Activated CD4-positive, alpha-beta T cell treated with anti-CD3 and anti-CD28 coated beads, Interleukin-2, amount 50 U/mL, for 24 hours (primary cell): ENCODE data around the gene RASIP1.
"Not testable (repeated sequence)": the region's sequence is repeated elsewhere in the genome, so short reads cannot be mapped to it uniquely, and the experiment has no call there.

Experiments used
- DNase-seq, 2 donors: peaks; one replicate each; pipeline ENCODE4 v3.0.0-alpha.2; 2020; ENCODE audit warnings: low read depth in 1 of 2, low spot score in 1 of 2

Gene RASIP1

GRCh38 chr19:48740164-48740972 lies at the start of gene RASIP1:
RASIP1 (minus strand) TSS chr19:48740610; CDS start chr19:48740282, 328 bp downstream.
- DNase-seq: no peak

GRCh38 chr19:48787331-48787730 lies 46.9 kb upstream of the RASIP1 start:
- not testable (repeated sequence) for DNase-seq

- not testable (repeated sequence) for DNase-seq
These were observed 46.0 kb upstream of the RASIP1 start for GRCh38 chr19:48786422-48786821.

GRCh38 chr19:48784527-48784926 lies 44.1 kb upstream of the RASIP1 start:
- DNase-seq: no peak

- no peak for DNase-seq
These were observed 40.4 kb upstream of the RASIP1 start for GRCh38 chr19:48780631-48781391.

GRCh38 chr19:48779636-48780035 lies 39.2 kb upstream of the RASIP1 start:
- no peak for DNase-seq

GRCh38 chr19:48777720-48778119 lies 37.3 kb upstream of the RASIP1 start:
- DNase-seq: no peak

- DNase-seq: no peak
These were observed 36.7 kb upstream of the RASIP1 start for GRCh38 chr19:48777139-48777538.

GRCh38 chr19:48772503-48772953 lies 32.1 kb upstream of the RASIP1 start:
- DNase-seq: no peak

GRCh38 chr19:48770734-48771472 lies 30.5 kb upstream of the RASIP1 start:
- DNase-seq: no peak

- DNase-seq: no peak
These were observed 29.9 kb upstream of the RASIP1 start for GRCh38 chr19:48770266-48770665.

GRCh38 chr19:48768994-48769713 lies 28.7 kb upstream of the RASIP1 start:
- DNase-seq: no peak

GRCh38 chr19:48768171-48768753 lies 27.9 kb upstream of the RASIP1 start:
- DNase-seq: not testable (repeated sequence)

GRCh38 chr19:48765816-48766215 lies 25.4 kb upstream of the RASIP1 start:
- DNase-seq: not testable (repeated sequence)

GRCh38 chr19:48760504-48761205 lies 20.2 kb upstream of the RASIP1 start:
- no peak for DNase-seq

GRCh38 chr19:48757741-48758144 lies 17.3 kb upstream of the RASIP1 start:
- DNase-seq: no peak

GRCh38 chr19:48757089-48757675 lies 16.8 kb upstream of the RASIP1 start:
- DNase-seq: no peak

- DNase-seq: no peak
These were observed 16.3 kb upstream of the RASIP1 start for GRCh38 chr19:48756686-48757085.

- DNase-seq: no peak
These were observed 15.8 kb upstream of the RASIP1 start for GRCh38 chr19:48756212-48756611.
